Thyroid gland (tissue), 4 donors: ENCODE results near the gene HTRA3.

Source experiments
- POLR2A ChIP-seq, 2 donors: fragments of 450-650 bp; IDR thresholded peaks; one replicate each; pipeline ENCODE4 v1.6.1; 2017; ENCODE audit warnings: antibody characterized with exemption in 2 of 2, mild to moderate bottlenecking in 2 of 2, moderate library complexity in 1 of 2
- TF ChIP-seq, protein P1 (sequence below), 6 experiments: fragments of 200-600 bp in 3 of 6; fragments of 450-650 bp in 3 of 6; sonication (generic) in 3 of 6; IDR thresholded peaks; one replicate each; pipeline ENCODE4 v1.5.1; 2016 to 2019; ENCODE audit warnings: antibody characterized with exemption in 6 of 6, mild to moderate bottlenecking in 2 of 6, inconsistent platforms in 1 of 6, moderate library complexity in 1 of 6

DNA sequence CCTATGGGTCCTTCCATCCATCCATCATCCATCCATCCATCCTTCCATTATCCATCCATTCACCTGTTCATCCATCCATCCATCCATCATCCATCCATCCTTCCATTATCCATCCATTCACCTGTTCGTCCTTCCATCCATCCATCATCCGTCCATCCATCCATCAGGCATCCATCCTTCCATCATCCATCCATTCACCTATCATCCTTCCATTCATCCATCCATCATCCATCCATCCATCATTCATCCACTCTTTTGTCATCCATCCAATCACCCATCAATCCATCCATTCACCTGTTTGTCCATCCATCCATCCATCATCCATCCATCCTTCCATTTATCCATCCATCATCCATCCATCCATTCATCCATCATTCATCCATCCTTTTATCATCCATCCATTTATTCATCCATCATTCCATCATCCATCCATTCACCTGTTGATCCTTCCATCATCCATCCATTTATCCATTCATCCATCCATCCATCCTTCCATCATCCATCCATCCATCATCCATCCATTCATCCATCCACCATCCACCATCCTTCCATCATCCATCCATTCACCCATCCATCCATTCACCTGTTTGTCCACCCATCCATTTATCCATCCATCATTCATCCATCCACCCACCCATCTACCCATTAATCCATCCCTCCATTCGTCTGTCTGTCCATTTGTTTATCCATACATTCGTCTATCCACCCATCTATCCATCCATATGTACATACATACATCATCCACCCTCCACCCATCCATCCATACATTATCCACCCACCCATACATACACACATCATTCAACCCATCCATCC, 35.7 kb upstream of the HTRA3 start:
- TF ChIP-seq, protein P1, sequence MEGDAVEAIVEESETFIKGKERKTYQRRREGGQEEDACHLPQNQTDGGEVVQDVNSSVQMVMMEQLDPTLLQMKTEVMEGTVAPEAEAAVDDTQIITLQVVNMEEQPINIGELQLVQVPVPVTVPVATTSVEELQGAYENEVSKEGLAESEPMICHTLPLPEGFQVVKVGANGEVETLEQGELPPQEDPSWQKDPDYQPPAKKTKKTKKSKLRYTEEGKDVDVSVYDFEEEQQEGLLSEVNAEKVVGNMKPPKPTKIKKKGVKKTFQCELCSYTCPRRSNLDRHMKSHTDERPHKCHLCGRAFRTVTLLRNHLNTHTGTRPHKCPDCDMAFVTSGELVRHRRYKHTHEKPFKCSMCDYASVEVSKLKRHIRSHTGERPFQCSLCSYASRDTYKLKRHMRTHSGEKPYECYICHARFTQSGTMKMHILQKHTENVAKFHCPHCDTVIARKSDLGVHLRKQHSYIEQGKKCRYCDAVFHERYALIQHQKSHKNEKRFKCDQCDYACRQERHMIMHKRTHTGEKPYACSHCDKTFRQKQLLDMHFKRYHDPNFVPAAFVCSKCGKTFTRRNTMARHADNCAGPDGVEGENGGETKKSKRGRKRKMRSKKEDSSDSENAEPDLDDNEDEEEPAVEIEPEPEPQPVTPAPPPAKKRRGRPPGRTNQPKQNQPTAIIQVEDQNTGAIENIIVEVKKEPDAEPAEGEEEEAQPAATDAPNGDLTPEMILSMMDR (IDR thresholded peaks at IDR 0.05) = no peak
- TF ChIP-seq POLR2A (IDR thresholded peaks at IDR 0.05) = no peak
